ENCODE measurements around the gene MOB3C.

DNA sequence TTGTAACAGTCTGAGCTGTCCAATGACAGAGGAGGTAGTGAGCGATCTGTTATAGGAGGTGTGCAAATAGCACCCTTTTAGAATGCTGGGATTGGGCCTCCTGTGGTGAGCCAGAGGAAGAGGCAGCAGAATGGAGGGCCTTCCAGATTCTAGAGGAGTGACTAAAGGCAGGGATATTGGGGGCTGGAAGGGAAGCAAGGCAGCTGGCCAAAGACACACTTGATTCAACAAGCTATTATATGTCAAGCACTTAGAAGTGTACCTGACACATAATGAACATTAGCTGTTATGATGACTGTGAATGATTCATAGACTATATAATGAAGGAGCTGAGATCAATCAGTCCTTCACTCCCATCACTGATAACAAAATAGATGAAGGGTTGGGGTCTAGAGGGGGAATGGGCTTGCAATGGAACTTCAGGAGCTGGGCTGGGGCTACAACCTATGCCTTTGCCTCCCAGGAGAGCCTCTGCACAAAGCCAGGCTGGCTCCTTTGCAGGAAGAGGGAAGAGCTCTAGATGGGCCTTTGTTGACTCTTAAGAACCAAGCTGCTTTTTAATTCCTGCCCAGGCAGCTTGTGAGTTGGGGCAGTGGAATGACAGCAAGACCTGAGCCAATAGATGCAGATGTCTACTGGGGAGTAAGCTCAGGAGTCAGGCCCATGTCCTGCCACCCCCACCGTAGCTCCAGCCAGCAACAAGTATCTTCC lies 10.2 kb downstream of the MOB3C start:
- TF ChIP-seq BHLHE40 (IDR thresholded peaks at IDR 0.05; ENCODE audit: borderline replicate concordance in 1 of 2, low read depth in 2 of 2, low read length in 1 of 2) (no peak), NFYA (IDR thresholded peaks at IDR 0.05; ENCODE audit: borderline replicate concordance, low read depth, low read length) (no peak), CHD4 (IDR thresholded peaks at IDR 0.05) (no peak), SIN3A (IDR thresholded peaks at IDR 0.05; ENCODE audit: low read depth, low read length) (no peak), NR2C2 (IDR thresholded peaks at IDR 0.05; ENCODE audit: borderline replicate concordance, control insufficient read depth, insufficient read length, low read depth) (no peak), HDAC2 (IDR thresholded peaks at IDR 0.05) (no peak), EZH2 (IDR thresholded peaks at IDR 0.05; ENCODE audit: borderline replicate concordance, control insufficient read depth, low read depth, low read length) (no peak), POLR2A (IDR thresholded peaks at IDR 0.05; ENCODE audit: low read depth, low read length) (no peak), BMI1 (IDR thresholded peaks at IDR 0.05; ENCODE audit: borderline replicate concordance) (no peak)
- TF ChIP-seq, protein P1, sequence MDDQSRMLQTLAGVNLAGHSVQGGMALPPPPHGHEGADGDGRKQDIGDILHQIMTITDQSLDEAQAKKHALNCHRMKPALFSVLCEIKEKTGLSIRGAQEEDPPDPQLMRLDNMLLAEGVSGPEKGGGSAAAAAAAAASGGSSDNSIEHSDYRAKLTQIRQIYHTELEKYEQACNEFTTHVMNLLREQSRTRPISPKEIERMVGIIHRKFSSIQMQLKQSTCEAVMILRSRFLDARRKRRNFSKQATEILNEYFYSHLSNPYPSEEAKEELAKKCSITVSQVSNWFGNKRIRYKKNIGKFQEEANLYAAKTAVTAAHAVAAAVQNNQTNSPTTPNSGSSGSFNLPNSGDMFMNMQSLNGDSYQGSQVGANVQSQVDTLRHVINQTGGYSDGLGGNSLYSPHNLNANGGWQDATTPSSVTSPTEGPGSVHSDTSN (IDR thresholded peaks at IDR 0.05; ENCODE audit: insufficient replicate concordance, low read depth, low read length): no peak
- TF ChIP-seq, protein P2, sequence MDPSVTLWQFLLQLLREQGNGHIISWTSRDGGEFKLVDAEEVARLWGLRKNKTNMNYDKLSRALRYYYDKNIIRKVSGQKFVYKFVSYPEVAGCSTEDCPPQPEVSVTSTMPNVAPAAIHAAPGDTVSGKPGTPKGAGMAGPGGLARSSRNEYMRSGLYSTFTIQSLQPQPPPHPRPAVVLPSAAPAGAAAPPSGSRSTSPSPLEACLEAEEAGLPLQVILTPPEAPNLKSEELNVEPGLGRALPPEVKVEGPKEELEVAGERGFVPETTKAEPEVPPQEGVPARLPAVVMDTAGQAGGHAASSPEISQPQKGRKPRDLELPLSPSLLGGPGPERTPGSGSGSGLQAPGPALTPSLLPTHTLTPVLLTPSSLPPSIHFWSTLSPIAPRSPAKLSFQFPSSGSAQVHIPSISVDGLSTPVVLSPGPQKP (IDR thresholded peaks at IDR 0.05; ENCODE audit: low read depth, low read length): no peak
- TF ChIP-seq, protein P3, sequence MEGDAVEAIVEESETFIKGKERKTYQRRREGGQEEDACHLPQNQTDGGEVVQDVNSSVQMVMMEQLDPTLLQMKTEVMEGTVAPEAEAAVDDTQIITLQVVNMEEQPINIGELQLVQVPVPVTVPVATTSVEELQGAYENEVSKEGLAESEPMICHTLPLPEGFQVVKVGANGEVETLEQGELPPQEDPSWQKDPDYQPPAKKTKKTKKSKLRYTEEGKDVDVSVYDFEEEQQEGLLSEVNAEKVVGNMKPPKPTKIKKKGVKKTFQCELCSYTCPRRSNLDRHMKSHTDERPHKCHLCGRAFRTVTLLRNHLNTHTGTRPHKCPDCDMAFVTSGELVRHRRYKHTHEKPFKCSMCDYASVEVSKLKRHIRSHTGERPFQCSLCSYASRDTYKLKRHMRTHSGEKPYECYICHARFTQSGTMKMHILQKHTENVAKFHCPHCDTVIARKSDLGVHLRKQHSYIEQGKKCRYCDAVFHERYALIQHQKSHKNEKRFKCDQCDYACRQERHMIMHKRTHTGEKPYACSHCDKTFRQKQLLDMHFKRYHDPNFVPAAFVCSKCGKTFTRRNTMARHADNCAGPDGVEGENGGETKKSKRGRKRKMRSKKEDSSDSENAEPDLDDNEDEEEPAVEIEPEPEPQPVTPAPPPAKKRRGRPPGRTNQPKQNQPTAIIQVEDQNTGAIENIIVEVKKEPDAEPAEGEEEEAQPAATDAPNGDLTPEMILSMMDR (IDR thresholded peaks at IDR 0.05 in 2 of 3, conservative IDR thresholded peaks at IDR 0.05 in 1 of 3; ENCODE audit: control insufficient read depth in 2 of 3, extremely low read depth in 1 of 3, insufficient read depth in 1 of 3, low read depth in 3 of 3, low read length in 3 of 3): no peak
- TF ChIP-seq, protein P4, sequence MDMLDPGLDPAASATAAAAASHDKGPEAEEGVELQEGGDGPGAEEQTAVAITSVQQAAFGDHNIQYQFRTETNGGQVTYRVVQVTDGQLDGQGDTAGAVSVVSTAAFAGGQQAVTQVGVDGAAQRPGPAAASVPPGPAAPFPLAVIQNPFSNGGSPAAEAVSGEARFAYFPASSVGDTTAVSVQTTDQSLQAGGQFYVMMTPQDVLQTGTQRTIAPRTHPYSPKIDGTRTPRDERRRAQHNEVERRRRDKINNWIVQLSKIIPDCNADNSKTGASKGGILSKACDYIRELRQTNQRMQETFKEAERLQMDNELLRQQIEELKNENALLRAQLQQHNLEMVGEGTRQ (IDR thresholded peaks at IDR 0.05; ENCODE audit: borderline replicate concordance, low read depth, low read length): no peak
